ENCODE measurements around the gene VCL. TPM values are rescaled to one million over a fixed set of nuclear protein-coding genes. Genes with fewer than 3 reads are reported as not detected.

The VCL gene
- polyA plus RNA-seq, 1 donor from 2014 or later, result 11.2 TPM

DNA sequence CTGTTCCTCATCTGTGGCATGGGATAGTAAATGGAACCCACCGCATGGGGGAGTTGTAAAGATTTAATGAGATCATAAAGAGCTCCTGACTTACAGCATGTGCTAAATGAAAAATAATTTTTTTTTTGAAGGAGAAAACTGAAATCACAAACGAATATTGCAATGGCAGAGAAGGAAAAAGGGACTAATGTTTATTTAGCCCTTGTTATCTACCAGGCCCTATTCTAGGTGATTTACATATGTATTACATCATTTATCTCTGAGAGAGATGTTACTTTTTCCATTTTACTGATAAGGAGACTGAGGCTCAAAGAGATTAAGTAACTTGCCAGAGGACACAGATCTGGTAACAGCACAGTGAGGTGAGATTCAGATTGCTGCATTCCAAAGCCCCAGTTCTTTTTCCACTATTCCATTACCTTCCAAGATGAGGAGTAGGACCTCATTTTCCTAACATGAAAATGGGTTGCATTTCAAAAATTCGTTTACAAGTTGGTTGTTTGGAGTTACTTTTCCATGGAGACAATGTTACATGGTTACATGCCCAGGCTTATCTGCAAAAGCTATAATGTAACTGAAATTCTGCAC lies 28.6 kb downstream of the VCL start:
- Histone ChIP-seq H3K79me2 (replicated peaks; ENCODE audit: insufficient read depth, low read length) (peaks cover 4% of the 10 kb centered on the region), H4K20me1 (ENCODE audit: insufficient read depth) (no peaks in the 10 kb centered on the region), H3K4me2 (ENCODE audit: low read length) (no peak overlapping the region), H3K4me3 (ENCODE audit: low read length) (no peak overlapping the region), H3K27me3 (ENCODE audit: insufficient read depth, low read depth, low read length) (no peaks in the 10 kb centered on the region), H3K9me3 (ENCODE audit: low read length) (no peaks in the 10 kb centered on the region), H3F3A (ENCODE audit: insufficient read depth, low read length, poor library complexity, severe bottlenecking) (no peaks in the 10 kb centered on the region), H3K36me3 (ENCODE audit: insufficient read depth, low read length) (no peaks in the 10 kb centered on the region), H3K9ac (ENCODE audit: low read length) (no peak overlapping the region), H3K27ac (ENCODE audit: low read length) (no peak overlapping the region), H3K9me2 (ENCODE audit: insufficient read depth, low read length) (no peaks in the 10 kb centered on the region), H2AFZ (ENCODE audit: low read depth, low read length) (no peak overlapping the region)
- TF ChIP-seq TAF1 (IDR thresholded peaks at IDR 0.05; ENCODE audit: low read depth) (no peak), EZH2 (IDR thresholded peaks at IDR 0.05; ENCODE audit: borderline replicate concordance, insufficient read depth, low read length, poor library complexity, severe bottlenecking) (no peak), RAD21 (conservative IDR thresholded peaks at IDR 0.05) (no peak)

DNA sequence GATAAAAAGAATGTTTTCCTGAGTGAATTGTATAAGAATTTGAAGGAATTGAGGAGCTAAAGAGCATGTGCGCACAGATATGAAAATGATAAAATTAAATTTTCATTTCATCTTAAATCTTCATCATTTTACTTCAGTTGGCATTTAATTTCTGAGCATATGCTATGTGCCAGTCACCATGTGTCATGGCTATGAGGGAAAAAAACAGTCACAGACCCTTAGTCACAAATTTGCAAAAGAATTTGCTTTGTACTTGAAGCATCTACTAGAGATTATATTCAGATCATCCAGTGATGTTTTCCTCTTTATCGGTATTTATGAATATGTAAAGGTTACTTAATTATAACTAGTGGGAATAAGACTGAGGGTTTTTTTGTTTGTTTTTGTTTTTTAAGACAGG lies 29.8 kb downstream of the VCL start:
- Histone ChIP-seq H2AFZ (ENCODE audit: low read depth, low read length) (no peak overlapping the region), H3F3A (ENCODE audit: insufficient read depth, low read length, poor library complexity, severe bottlenecking) (no peaks in the 10 kb centered on the region), H4K20me1 (ENCODE audit: insufficient read depth) (no peaks in the 10 kb centered on the region), H3K36me3 (ENCODE audit: insufficient read depth, low read length) (no peaks in the 10 kb centered on the region), H3K27ac (ENCODE audit: low read length) (no peak overlapping the region), H3K9ac (ENCODE audit: low read length) (no peak overlapping the region), H3K9me2 (ENCODE audit: insufficient read depth, low read length) (no peaks in the 10 kb centered on the region), H3K9me3 (ENCODE audit: low read length) (no peaks in the 10 kb centered on the region), H3K4me3 (ENCODE audit: low read length) (no peak overlapping the region), H3K79me2 (replicated peaks; ENCODE audit: insufficient read depth, low read length) (peaks cover 4% of the 10 kb centered on the region), H3K4me2 (ENCODE audit: low read length) (no peak overlapping the region), H3K27me3 (ENCODE audit: insufficient read depth, low read depth, low read length) (no peaks in the 10 kb centered on the region)
- TF ChIP-seq EZH2 (IDR thresholded peaks at IDR 0.05; ENCODE audit: borderline replicate concordance, insufficient read depth, low read length, poor library complexity, severe bottlenecking) (no peak), EP300 (conservative IDR thresholded peaks at IDR 0.05; ENCODE audit: poor library complexity, severe bottlenecking) (no peak), MXI1 (conservative IDR thresholded peaks at IDR 0.05; ENCODE audit: poor library complexity, severe bottlenecking) (no peak), TAF1 (IDR thresholded peaks at IDR 0.05; ENCODE audit: low read depth) (no peak), RAD21 (conservative IDR thresholded peaks at IDR 0.05) (no peak), POLR2AphosphoS5 (IDR thresholded peaks at IDR 0.05) (no peak), SMC3 (conservative IDR thresholded peaks at IDR 0.05; ENCODE audit: poor library complexity) (no peak)
- TF ChIP-seq, protein P1, sequence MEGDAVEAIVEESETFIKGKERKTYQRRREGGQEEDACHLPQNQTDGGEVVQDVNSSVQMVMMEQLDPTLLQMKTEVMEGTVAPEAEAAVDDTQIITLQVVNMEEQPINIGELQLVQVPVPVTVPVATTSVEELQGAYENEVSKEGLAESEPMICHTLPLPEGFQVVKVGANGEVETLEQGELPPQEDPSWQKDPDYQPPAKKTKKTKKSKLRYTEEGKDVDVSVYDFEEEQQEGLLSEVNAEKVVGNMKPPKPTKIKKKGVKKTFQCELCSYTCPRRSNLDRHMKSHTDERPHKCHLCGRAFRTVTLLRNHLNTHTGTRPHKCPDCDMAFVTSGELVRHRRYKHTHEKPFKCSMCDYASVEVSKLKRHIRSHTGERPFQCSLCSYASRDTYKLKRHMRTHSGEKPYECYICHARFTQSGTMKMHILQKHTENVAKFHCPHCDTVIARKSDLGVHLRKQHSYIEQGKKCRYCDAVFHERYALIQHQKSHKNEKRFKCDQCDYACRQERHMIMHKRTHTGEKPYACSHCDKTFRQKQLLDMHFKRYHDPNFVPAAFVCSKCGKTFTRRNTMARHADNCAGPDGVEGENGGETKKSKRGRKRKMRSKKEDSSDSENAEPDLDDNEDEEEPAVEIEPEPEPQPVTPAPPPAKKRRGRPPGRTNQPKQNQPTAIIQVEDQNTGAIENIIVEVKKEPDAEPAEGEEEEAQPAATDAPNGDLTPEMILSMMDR (IDR thresholded peaks at IDR 0.05; ENCODE audit: poor library complexity, severe bottlenecking), result no peak
- TF ChIP-seq, protein P2, sequence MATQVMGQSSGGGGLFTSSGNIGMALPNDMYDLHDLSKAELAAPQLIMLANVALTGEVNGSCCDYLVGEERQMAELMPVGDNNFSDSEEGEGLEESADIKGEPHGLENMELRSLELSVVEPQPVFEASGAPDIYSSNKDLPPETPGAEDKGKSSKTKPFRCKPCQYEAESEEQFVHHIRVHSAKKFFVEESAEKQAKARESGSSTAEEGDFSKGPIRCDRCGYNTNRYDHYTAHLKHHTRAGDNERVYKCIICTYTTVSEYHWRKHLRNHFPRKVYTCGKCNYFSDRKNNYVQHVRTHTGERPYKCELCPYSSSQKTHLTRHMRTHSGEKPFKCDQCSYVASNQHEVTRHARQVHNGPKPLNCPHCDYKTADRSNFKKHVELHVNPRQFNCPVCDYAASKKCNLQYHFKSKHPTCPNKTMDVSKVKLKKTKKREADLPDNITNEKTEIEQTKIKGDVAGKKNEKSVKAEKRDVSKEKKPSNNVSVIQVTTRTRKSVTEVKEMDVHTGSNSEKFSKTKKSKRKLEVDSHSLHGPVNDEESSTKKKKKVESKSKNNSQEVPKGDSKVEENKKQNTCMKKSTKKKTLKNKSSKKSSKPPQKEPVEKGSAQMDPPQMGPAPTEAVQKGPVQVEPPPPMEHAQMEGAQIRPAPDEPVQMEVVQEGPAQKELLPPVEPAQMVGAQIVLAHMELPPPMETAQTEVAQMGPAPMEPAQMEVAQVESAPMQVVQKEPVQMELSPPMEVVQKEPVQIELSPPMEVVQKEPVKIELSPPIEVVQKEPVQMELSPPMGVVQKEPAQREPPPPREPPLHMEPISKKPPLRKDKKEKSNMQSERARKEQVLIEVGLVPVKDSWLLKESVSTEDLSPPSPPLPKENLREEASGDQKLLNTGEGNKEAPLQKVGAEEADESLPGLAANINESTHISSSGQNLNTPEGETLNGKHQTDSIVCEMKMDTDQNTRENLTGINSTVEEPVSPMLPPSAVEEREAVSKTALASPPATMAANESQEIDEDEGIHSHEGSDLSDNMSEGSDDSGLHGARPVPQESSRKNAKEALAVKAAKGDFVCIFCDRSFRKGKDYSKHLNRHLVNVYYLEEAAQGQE (IDR thresholded peaks at IDR 0.05; ENCODE audit: borderline replicate concordance), result no peak
